BJ (cell line): ENCODE results near the gene DDX25. TPM values are rescaled to one million over a fixed set of nuclear protein-coding genes. Genes with fewer than 3 reads are reported as not detected.

Source experiments
- CTCF ChIA-PET: fragments of 350-600 bp; formaldehyde crosslinking; extraction: SDS; loops from one replicate; lab custom pipeline; 2021; ENCODE audit warnings: antibody characterized with exemption, inconsistent platforms; lab: Yijun Ruan, JAX
- POLR2A ChIA-PET: fragments of 300-600 bp; sonication (Branson Sonifier 250); formaldehyde crosslinking; extraction: SDS; loops from one replicate; lab custom pipeline; 2021; ENCODE audit warnings: antibody characterized with exemption; lab: Charles Lee
- DNase-seq: peaks from one replicate; pipeline ENCODE4 v3.0.0-alpha.2; 2011; ENCODE audit warnings: low read depth
- H3K27me3 ChIP-seq: 2 replicates; pipeline ENCODE4 v1.6.0; 2011; ENCODE audit warnings: low read length; ENCODE audit not compliant: control insufficient read depth, insufficient read depth
- H3K36me3 ChIP-seq: 2 replicates; pipeline ENCODE4 v1.5.1; 2011; ENCODE audit warnings: low read length; ENCODE audit not compliant: control insufficient read depth, insufficient read depth
- H3K4me3 ChIP-seq: 2 replicates; pipeline ENCODE4 v1.5.1; 2011; ENCODE audit warnings: low read depth, mild to moderate bottlenecking, control low read depth, low read length
- polyA plus RNA-seq: library from polyadenylated mRNA; depleted of rRNA; stranded (reverse); fragments of >200 nt; gene quantifications from 2 replicates; pipeline ENCODE4 v1.2.3, GENCODE V29; 2011
- TF ChIP-seq, protein P1 (sequence below): IDR thresholded peaks from 2 replicates; pipeline ENCODE4 v1.5.1; 2011; ENCODE audit warnings: low read depth, mild to moderate bottlenecking, control low read depth, inconsistent platforms, low read length, moderate library complexity; ENCODE audit not compliant: insufficient read depth

The DDX25 gene
- polyA plus RNA-seq, 1 experiment, result not detected

GRCh38 chr11:125935618-125936199 is 31.4 kb downstream of the DDX25 start:
- H3K4me3 ChIP-seq, result no peak overlapping the region
- CTCF ChIA-PET, result interaction anchor here (1.1 kb wide), 1 partner anchor 13 kb away, joined by 7 read pairs; no protein-coding TSS in a partner anchor
- DNase-seq, result no peak
- H3K36me3 ChIP-seq, result no peaks in the 10 kb centered on the region
- H3K27me3 ChIP-seq, result peaks cover 7% of the 10 kb centered on the region; the same call in 1 of the 2 replicates
- TF ChIP-seq, protein P1, sequence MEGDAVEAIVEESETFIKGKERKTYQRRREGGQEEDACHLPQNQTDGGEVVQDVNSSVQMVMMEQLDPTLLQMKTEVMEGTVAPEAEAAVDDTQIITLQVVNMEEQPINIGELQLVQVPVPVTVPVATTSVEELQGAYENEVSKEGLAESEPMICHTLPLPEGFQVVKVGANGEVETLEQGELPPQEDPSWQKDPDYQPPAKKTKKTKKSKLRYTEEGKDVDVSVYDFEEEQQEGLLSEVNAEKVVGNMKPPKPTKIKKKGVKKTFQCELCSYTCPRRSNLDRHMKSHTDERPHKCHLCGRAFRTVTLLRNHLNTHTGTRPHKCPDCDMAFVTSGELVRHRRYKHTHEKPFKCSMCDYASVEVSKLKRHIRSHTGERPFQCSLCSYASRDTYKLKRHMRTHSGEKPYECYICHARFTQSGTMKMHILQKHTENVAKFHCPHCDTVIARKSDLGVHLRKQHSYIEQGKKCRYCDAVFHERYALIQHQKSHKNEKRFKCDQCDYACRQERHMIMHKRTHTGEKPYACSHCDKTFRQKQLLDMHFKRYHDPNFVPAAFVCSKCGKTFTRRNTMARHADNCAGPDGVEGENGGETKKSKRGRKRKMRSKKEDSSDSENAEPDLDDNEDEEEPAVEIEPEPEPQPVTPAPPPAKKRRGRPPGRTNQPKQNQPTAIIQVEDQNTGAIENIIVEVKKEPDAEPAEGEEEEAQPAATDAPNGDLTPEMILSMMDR, result no peak
- POLR2A ChIA-PET, result no interaction called here

DNA sequence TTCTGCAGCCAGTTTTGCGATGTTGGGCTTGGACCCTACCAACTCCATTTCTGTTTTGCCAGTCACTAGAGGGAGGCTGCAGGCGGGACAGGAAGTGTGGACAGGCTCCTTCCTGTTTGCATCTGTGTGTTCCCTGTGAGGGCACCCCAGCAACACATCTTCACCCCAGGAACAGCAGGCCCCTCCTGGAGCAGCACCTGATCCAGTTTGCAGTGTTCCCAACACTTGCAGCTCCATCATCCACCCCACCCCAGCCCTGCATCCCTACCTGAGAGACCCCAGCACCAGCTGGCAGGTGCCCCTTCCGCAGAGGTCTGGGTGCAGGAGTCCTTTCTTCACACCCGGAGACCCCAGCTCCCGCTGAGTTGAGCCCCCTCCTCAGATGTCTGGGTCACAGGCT is 34.1 kb downstream of the DDX25 start:
- Histone ChIP-seq H3K36me3 (no peaks in the 10 kb centered on the region), H3K27me3 (peaks cover 2% of the 10 kb centered on the region), H3K4me3 (no peak overlapping the region)
- no peak for DNase-seq
- TF ChIP-seq, protein P1, result no peak
- ChIA-PET POLR2A (no interaction called here), CTCF (interaction anchor here (2.4 kb wide), 1 partner anchor 255 kb away, joined by 9 read pairs; no protein-coding TSS in a partner anchor)

GRCh38 chr11:125939081-125939521 is 34.8 kb downstream of the DDX25 start:
- no peak overlapping the region for H3K4me3 ChIP-seq
- H3K36me3 ChIP-seq, result no peaks in the 10 kb centered on the region
- TF ChIP-seq, protein P1, result no peak
- DNase-seq, result no peak
- H3K27me3 ChIP-seq, result peaks cover 2% of the 10 kb centered on the region
- ChIA-PET POLR2A (no interaction called here), CTCF (interaction anchor here (1.5 to 3.3 kb wide), 4 partner anchors 11 to 255 kb away, joined by 3 to 11 read pairs (median 7); no protein-coding TSS in a partner anchor)

- ChIA-PET POLR2A (no interaction called here), CTCF (interaction anchor here (1.5 to 4.7 kb wide), 5 partner anchors 12 to 253 kb away, joined by 3 to 40 read pairs (median 6); no protein-coding TSS in a partner anchor)
- TF ChIP-seq, protein P1, result no peak
- peaks cover 2% of the 10 kb centered on the region for H3K27me3 ChIP-seq
- DNase-seq, result no peak
- H3K4me3 ChIP-seq, result no peak overlapping the region
- no peaks in the 10 kb centered on the region for H3K36me3 ChIP-seq
These were observed 35.8 kb downstream of the DDX25 start for GRCh38 chr11:125940145-125940544.

GRCh38 chr11:125941267-125941618 is 36.9 kb downstream of the DDX25 start:
- ChIA-PET CTCF (interaction anchor here (1.1 to 4.7 kb wide), 11 partner anchors 9 to 252 kb away, joined by 3 to 40 read pairs (median 6); no protein-coding TSS in a partner anchor), POLR2A (no interaction called here)
- Histone ChIP-seq H3K4me3 (no peak overlapping the region), H3K36me3 (no peaks in the 10 kb centered on the region), H3K27me3 (peaks cover 1% of the 10 kb centered on the region)
- TF ChIP-seq, protein P1, result no peak
- no peak for DNase-seq
